ENCODE data around the gene CAMTA1. TPM values are rescaled to one million over a fixed set of nuclear protein-coding genes. Genes with fewer than 3 reads are reported as not detected.

The CAMTA1 gene
- total RNA-seq, 1 donor from 2014 or later: 81.6 TPM

DNA sequence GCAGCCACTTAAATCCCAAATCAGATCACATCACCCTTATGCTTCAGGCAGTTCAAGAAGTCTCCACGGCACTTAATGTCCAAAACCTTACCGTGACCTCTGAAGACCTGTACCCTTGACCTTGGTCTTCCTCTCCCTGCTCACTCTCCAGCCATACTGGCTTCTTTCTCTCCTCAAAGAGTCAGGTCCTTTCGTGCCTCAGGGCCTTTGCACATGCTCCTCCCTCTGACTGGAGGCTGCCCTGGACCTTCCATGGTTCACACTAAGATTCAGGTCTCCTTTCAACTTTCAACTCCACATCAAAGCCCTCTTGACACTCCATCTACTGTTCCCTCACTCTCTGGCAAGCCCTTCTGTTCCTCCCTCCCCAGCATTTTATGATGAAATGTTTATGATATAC is 695.9 kb downstream of the CAMTA1 start:
- DNase-seq (ENCODE audit: extremely low spot score, unreplicated experiment): no peak
- no peak overlapping the region for H3K4me3 Mint-ChIP-seq (ENCODE audit: unreplicated experiment)
- no peaks in the 10 kb centered on the region for H3K9me3 Mint-ChIP-seq (ENCODE audit: unreplicated experiment)
- no peaks in the 10 kb centered on the region for H3K27me3 Mint-ChIP-seq (ENCODE audit: unreplicated experiment)
- no peaks in the 10 kb centered on the region for H3K36me3 Mint-ChIP-seq (ENCODE audit: unreplicated experiment)
- no peak overlapping the region for H3K27ac Mint-ChIP-seq (ENCODE audit: unreplicated experiment)
- peaks cover 17% of the 10 kb centered on the region for H3K4me1 Mint-ChIP-seq (ENCODE audit: unreplicated experiment)
- TF ChIP-seq, protein P1, sequence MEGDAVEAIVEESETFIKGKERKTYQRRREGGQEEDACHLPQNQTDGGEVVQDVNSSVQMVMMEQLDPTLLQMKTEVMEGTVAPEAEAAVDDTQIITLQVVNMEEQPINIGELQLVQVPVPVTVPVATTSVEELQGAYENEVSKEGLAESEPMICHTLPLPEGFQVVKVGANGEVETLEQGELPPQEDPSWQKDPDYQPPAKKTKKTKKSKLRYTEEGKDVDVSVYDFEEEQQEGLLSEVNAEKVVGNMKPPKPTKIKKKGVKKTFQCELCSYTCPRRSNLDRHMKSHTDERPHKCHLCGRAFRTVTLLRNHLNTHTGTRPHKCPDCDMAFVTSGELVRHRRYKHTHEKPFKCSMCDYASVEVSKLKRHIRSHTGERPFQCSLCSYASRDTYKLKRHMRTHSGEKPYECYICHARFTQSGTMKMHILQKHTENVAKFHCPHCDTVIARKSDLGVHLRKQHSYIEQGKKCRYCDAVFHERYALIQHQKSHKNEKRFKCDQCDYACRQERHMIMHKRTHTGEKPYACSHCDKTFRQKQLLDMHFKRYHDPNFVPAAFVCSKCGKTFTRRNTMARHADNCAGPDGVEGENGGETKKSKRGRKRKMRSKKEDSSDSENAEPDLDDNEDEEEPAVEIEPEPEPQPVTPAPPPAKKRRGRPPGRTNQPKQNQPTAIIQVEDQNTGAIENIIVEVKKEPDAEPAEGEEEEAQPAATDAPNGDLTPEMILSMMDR (IDR thresholded peaks at IDR 0.05): no peak

DNA sequence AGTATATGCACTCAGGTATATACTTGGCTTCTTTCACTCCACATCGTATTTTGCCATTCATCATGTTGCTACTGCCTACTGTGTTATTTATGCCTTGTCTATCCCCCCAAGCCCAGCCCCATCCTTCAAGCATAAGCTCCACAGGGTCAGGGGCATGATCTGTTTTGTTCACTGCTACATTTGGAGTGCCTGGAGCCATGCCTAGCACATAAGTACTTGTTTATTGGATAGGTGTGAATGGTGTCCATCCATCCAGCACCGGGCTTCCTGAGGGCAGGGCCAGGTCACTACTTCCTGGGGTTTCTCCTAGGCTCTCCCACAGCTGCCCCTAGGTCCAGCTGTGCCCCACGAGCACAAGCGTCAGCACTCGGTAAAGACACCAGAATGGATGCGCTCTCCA is 696.8 kb downstream of the CAMTA1 start:
- Mint-ChIP-seq H3K27ac (ENCODE audit: unreplicated experiment) (no peak overlapping the region), H3K27me3 (ENCODE audit: unreplicated experiment) (no peaks in the 10 kb centered on the region), H3K4me3 (ENCODE audit: unreplicated experiment) (no peak overlapping the region), H3K4me1 (ENCODE audit: unreplicated experiment) (peaks cover 17% of the 10 kb centered on the region), H3K36me3 (ENCODE audit: unreplicated experiment) (no peaks in the 10 kb centered on the region), H3K9me3 (ENCODE audit: unreplicated experiment) (no peaks in the 10 kb centered on the region)
- DNase-seq (ENCODE audit: extremely low spot score, unreplicated experiment): no peak
- TF ChIP-seq, protein P1 (IDR thresholded peaks at IDR 0.05): no peak

DNA sequence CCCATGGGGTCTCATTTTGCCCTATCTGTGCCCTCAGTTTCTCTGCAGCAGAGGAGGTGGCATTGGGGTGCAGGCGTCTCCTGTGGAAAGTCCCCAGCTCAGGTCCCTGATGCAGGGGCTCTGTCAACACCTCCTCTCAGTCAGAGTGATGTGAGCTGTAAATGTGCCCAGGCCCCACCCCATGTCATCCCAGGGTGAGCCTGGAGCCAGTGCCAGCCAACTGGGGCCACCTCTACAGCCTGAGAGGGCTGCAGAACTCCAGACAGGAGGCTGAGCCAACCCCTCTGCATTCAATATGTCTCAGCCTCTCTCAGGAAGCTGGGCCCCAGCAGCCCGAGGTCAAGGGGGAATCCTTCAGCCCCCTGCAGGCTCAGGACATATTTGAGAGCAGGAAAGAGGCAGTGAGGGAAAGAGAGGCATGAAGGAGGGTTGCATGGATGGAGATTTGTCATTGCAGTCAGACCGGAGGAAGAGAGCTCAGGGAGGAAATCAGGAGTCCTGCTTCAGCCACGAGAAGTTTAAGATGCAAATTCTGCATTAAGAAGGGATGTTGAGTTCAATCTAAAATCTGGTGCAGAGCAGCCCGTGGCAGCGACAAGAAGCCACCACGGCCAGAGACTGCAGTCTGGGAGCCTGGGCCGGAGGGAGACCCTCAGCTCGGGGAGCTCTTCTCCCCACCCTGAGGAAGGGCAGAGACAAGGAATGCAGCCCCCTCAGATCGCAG is 697.7 kb downstream of the CAMTA1 start:
- DNase-seq (ENCODE audit: extremely low spot score, unreplicated experiment): no peak
- Mint-ChIP-seq H3K27ac (ENCODE audit: unreplicated experiment) (no peak overlapping the region), H3K4me3 (ENCODE audit: unreplicated experiment) (no peak overlapping the region), H3K4me1 (ENCODE audit: unreplicated experiment) (peaks cover 16% of the 10 kb centered on the region), H3K27me3 (ENCODE audit: unreplicated experiment) (no peaks in the 10 kb centered on the region), H3K36me3 (ENCODE audit: unreplicated experiment) (no peaks in the 10 kb centered on the region), H3K9me3 (ENCODE audit: unreplicated experiment) (no peaks in the 10 kb centered on the region)
- TF ChIP-seq, protein P1 (IDR thresholded peaks at IDR 0.05): no peak

DNA sequence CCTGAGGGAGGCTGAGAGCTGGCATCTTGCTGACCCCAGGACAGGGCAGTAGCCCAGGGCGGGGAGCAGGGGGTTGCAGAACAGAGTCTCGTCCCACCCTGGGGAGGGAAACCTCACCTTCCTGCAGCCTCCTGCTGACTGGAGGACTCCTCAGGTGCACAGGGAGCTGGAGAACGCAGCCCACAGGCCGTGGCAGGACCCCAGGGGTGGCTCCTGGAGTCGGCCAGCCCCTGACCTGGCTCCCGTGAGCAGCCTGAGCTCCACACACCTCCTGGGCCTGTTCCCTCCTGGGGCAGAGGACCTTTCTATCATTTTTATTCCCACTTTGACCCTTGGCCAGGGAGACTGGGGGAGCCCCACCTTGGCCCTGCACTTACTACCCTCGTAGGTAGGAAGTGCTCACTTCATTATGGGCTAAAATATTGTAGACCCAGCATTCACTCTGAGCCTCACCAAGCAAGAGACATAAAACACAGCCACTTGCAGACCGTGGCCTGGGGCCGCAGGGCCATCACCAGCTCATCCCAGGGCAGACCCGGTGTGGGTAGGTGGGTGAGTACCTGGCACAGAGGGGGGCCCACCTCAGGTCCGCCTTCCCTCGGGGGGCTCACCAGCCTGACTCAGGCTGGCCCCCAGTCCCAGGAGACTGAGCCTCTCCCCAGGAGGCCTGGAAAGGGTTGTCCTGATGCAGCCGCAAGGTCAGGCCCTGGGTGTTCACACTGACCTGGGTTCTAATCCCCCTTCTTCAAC is 698.6 kb downstream of the CAMTA1 start:
- TF ChIP-seq, protein P1 (IDR thresholded peaks at IDR 0.05): no peak
- H3K36me3 Mint-ChIP-seq (ENCODE audit: unreplicated experiment): no peaks in the 10 kb centered on the region

DNA sequence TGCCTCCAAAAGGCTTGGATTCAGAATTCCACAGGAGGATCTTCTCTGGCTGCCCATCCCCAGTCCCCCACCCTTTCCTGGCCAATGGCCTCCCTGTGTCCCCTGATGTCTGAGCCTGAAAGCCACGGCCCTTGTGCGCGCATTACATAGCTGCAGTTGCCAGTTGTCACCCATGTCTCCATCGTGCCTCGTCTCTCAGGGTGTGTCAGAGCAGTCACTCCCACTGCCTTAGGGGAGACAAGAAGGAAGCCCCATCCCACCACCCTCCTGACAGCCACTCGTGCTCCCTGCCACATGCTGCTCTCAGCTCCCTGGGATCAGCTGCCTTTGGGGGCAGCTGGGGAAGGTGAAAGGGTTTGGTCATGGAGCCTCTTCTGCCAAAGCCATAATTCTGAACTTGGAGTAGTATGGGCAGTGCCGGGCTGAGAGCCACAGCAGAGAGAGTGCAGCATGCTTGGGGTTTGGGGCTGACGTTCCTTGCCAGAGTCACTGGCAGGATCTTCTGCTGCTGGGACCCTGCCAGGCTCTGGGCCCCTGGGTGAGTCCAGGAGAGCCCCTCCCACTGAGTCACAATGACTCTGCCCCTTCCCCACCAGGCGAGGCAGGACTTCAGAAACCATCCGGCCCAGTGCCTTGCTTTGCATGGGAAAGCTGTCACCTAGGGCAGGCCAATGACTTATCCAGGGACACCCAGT is 700.0 kb downstream of the CAMTA1 start:
- Mint-ChIP-seq H3K4me1 (ENCODE audit: unreplicated experiment) (peaks cover 7% of the 10 kb centered on the region), H3K4me3 (ENCODE audit: unreplicated experiment) (no peak overlapping the region), H3K9me3 (ENCODE audit: unreplicated experiment) (no peaks in the 10 kb centered on the region), H3K27ac (ENCODE audit: unreplicated experiment) (no peak overlapping the region), H3K27me3 (ENCODE audit: unreplicated experiment) (no peaks in the 10 kb centered on the region), H3K36me3 (ENCODE audit: unreplicated experiment) (no peaks in the 10 kb centered on the region)
- no peak for DNase-seq (ENCODE audit: extremely low spot score, unreplicated experiment)
- TF ChIP-seq, protein P1 (IDR thresholded peaks at IDR 0.05): no peak

More for the DNA sequence above, 698.6 kb downstream of the CAMTA1 start:
- Mint-ChIP-seq H3K4me1 (ENCODE audit: unreplicated experiment) (peaks cover 10% of the 10 kb centered on the region), H3K27me3 (ENCODE audit: unreplicated experiment) (no peaks in the 10 kb centered on the region), H3K4me3 (ENCODE audit: unreplicated experiment) (no peak overlapping the region), H3K9me3 (ENCODE audit: unreplicated experiment) (no peaks in the 10 kb centered on the region), H3K27ac (ENCODE audit: unreplicated experiment) (no peak overlapping the region)
- no peak for DNase-seq (ENCODE audit: extremely low spot score, unreplicated experiment)
